ENCODE results near the gene PTH1R.
A peak's percentile ranks its signal among the peaks of the same experiment; 100 is the strongest.

Gene PTH1R

DNA sequence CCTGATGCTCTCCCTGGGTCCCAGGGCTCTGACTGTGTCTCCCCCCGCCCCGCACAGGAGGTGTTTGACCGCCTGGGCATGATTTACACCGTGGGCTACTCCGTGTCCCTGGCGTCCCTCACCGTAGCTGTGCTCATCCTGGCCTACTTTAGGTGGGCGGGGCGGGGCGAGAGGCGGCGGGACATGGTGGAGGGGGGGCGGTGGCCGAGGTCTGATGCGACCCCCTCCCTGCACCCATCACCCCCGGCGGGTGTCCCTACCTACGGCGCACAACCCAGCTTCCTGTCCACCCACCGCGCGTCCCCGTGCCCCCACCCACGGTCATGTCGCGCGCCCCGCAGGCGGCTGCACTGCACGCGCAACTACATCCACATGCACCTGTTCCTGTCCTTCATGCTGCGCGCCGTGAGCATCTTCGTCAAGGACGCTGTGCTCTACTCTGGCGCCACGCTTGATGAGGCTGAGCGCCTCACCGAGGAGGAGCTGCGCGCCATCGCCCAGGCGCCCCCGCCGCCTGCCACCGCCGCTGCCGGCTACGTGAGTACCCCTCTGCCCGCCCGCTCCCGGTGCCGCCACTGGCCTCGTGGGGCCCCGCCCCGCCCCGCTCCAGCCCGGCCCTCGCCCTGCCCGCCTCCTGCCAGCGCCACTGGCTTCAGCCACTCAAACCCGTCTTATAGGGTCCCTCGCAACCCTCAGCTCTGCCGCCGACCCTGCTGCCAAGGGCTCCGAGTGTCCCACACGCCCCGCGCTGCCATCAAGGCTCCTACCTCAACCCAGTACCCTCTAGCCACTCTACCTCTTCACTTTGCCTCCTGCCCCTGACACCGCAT, 21.0 kb downstream of the PTH1R start:
- no peak for DNase-seq (ENCODE audit: low read depth in 1 of 2, low spot score in 1 of 2)

GRCh38 chr3:46899151-46900006, 21.9 kb downstream of the PTH1R start:
- DNase-seq (ENCODE audit: low read depth in 1 of 2, low spot score in 1 of 2), result no peak

- DNase-seq (ENCODE audit: low read depth in 1 of 2, low spot score in 1 of 2), result no peak
These were observed 22.4 kb downstream of the PTH1R start for GRCh38 chr3:46900007-46900292.

GRCh38 chr3:46900356-46900755, 22.8 kb downstream of the PTH1R start:
- DNase-seq (ENCODE audit: low read depth in 1 of 2, low spot score in 1 of 2), result no peak

DNA sequence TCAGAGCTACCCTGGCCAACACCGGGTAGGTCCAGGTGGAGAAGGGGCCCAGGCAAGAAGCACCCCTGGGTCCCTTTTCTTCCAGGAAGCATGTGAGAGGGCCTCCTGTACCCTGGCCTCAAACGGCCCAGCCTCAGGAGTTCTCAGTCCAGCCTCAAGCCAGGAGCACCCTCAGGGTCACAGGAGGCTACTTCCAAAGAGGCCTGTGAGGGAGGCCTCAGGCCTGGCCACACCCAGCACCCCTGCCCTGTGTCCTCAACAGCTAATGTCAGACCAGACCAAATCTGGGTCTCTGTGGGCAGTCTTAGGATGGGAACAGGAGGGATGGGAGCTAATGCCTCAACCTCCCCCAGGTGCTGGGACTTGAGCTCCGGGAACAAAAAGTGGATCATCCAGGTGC, 23.5 kb downstream of the PTH1R start:
- DNase-seq (ENCODE audit: low read depth in 1 of 2, low spot score in 1 of 2), result no peak

GRCh38 chr3:46901591-46902187, 24.2 kb downstream of the PTH1R start:
- no peak for DNase-seq (ENCODE audit: low read depth in 1 of 2, low spot score in 1 of 2)

- DNase-seq (ENCODE audit: low read depth in 1 of 2, low spot score in 1 of 2), result no peak
These were observed 24.7 kb downstream of the PTH1R start for GRCh38 chr3:46902188-46902631.

DNA sequence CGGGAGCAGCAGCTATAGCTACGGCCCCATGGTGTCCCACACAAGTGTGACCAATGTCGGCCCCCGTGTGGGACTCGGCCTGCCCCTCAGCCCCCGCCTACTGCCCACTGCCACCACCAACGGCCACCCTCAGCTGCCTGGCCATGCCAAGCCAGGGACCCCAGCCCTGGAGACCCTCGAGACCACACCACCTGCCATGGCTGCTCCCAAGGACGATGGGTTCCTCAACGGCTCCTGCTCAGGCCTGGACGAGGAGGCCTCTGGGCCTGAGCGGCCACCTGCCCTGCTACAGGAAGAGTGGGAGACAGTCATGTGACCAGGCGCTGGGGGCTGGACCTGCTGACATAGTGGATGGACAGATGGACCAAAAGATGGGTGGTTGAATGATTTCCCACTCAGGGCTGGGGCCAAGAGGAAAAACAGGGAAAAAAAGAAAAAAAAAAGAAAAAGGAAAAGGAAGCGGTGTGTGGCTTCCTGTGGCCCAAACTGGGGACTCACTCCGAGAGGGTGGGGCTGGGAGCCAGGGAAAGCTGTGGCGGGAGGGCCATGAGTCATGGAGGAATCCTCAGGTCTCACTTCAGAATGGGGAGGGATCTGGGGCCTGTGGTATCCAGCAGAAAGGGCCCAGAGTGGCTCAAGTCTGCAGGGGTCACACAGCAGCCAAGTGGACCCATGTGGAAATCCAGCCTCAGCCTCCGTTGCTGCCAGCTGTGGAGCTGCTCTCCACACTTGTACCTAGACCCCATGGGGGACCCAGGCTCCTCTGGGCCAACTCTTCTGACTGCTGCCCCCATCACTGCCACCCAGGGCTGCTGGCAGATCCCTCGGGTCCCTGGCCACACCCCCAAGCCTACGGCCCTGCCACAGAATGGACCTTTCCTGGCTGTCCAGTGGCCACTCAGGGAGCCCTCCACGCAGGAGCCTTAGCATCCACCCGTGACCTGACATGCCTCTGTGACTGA, 26.1 kb downstream of the PTH1R start:
- DNase-seq (ENCODE audit: low read depth in 1 of 2, low spot score in 1 of 2), result no peak

DNA sequence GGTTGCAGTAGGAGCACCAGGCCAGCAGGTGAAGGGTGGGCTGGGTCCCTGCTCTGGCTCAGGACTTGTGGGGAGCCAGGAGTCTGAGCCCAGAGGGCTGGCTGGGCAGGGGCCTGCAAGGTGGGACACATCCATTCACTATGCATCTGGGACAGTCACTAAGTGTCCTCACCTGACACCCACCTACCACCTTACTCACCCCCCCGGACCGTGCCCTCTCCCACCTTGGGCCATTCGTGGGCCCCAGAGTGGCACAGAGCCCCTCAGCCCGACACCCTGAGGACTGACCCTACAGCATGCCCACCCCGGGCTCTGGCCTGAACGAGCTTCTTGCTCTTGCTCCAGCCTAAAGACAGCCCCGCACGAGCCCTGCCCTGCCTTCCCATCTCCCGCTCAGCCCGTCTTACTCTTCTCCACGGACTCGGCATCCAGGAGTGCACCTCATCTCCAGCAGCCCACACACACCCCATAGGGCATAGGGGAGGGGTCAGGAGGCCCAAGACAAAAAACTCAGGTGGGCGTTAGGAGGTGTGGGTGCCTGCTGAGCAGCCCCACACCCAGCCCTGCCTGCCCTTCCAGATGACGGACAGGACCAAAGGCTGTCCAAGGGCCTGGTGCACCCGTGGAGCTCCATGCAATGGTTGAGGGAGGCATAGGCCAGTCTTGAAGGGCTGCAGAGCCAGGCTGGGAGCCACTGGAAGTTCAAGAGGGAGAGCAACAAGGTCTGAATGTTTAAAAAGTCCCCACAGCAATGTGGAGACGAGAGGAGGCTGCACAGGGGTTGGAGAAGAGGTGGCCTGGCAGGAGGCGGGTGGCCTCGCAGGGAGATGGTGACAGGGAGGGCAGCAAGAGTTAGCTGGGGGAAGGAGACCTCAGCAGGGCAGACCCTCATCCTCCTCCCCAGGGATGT, 27.0 kb downstream of the PTH1R start:
- DNase-seq (ENCODE audit: low read depth in 1 of 2, low spot score in 1 of 2), result no peak

DNA sequence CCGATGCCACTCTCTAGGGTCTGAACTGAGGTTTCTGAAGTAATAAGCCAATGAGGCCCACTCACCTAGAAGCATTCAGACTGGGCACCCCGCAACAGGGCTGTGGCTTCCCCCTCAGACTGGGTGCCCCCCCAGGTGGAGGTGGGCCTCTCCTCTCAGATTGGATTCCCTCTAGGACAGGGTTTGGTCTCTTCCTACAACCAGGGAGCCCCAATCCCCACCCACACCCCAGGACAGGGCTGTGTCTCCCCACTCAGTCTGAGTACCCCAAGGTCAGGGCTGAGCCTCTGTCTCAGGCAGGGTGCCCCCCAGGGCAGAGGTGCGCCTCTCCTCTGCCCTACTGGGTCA, 27.7 kb downstream of the PTH1R start:
- no peak for DNase-seq (ENCODE audit: low read depth in 1 of 2, low spot score in 1 of 2)

- DNase-seq (ENCODE audit: low read depth in 1 of 2, low spot score in 1 of 2), result no peak
These were observed 28.3 kb downstream of the PTH1R start for GRCh38 chr3:46905661-46906451.

GRCh38 chr3:46906471-46907058, 29.0 kb downstream of the PTH1R start:
- DNase-seq (ENCODE audit: low read depth in 1 of 2, low spot score in 1 of 2), result no peak

- DNase-seq (ENCODE audit: low read depth in 1 of 2, low spot score in 1 of 2), result no peak
These were observed 29.8 kb downstream of the PTH1R start for GRCh38 chr3:46907271-46907670.

- DNase-seq (ENCODE audit: low read depth in 1 of 2, low spot score in 1 of 2), result no peak
These were observed 30.4 kb downstream of the PTH1R start for GRCh38 chr3:46907960-46908293.

- DNase-seq (ENCODE audit: low read depth in 1 of 2, low spot score in 1 of 2), result no peak
These were observed 30.9 kb downstream of the PTH1R start for GRCh38 chr3:46908294-46908985.

DNA sequence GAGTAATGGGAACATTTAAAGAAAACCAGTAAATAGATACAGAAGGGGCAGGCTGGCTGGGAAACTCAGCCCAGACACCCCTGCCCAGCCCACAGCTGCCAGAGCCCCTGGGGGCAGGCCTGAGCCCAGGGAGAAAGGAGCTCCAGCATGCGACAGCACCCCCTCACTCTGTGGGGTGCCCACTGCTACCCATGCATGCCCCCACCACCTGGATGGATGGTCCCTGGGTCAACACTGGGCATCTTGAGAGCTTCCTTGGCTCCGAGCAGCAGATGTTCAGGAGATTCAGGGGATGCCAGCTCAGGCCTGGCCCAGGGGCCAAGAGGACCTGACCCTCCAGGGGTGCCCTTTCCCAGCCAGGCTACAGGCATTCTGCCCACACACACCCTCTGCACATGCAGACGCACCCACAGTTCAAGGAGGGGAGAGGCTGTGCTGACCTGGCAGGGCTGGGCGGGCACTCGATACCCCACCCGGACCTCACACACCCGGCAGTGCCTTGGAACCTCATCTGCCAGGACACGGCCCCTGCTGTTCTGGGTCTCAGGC, 31.5 kb downstream of the PTH1R start:
- DNase-seq (ENCODE audit: low read depth in 1 of 2, low spot score in 1 of 2), result no peak

- peak; percentile 62 to 72 for DNase-seq (ENCODE audit: low read depth in 1 of 2, low spot score in 1 of 2)
These were observed 32.1 kb downstream of the PTH1R start for GRCh38 chr3:46909535-46910161.

Measured in activated CD4-positive, alpha-beta T cell treated with anti-CD3 and anti-CD28 coated beads, Interleukin-2, amount 50 U/mL, for 24 hours (primary cell).